A549 (cell line): ENCODE data around the gene SPSB1.

Source experiments
- CTCF ChIP-seq: fragments of >200 bp; sonication (Bioruptor Twin); formaldehyde crosslinking; IDR thresholded peaks from 3 replicates; pipeline ENCODE4 v1.5.1; 2016
- MAX ChIP-seq: IDR thresholded peaks from 2 replicates; pipeline ENCODE4 v1.6.1; 2012
- MYC ChIP-seq: IDR thresholded peaks from 2 replicates; pipeline ENCODE4 v1.6.1; 2012; ENCODE audit warnings: mild to moderate bottlenecking, inconsistent platforms, low read length, improper control_type of control experiment, borderline replicate concordance
- SREBF2 ChIP-seq: fragments of 450-650 bp; IDR thresholded peaks from 2 replicates; pipeline ENCODE4 v1.6.1; 2014; ENCODE audit warnings: mild to moderate bottlenecking, moderate library complexity

DNA sequence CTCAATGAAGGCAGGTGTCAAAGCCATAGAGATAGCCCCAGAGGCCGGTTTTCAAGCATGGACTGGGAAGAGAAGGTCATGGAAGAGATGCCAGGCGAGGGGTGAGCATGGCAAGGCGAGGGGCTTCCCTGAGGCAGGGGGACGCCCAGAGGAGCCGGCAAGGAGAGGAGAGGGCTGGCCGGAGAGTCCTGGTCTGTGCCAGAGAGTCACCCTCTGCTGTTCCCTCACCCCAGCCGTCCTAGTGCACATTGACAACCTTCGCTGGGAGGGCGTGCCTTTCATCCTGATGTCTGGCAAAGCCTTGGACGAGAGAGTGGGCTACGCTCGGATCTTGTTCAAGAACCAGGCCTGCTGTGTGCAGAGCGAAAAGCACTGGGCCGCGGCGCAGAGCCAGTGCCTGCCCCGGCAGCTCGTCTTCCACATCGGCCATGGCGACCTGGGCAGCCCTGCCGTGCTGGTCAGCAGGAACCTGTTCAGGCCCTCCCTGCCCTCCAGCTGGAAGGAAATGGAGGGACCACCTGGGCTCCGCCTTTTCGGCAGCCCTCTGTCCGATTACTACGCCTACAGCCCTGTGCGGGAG is 29.3 kb upstream of the SPSB1 start:
- no peak for TF ChIP-seq MYC
- no peak for TF ChIP-seq CTCF
- no peak for TF ChIP-seq MAX
- TF ChIP-seq SREBF2: no peak
